ENCODE measurements around the gene MACROH2A1. TPM values are rescaled to one million over a fixed set of nuclear protein-coding genes. Genes with fewer than 3 reads are reported as not detected.

Gene MACROH2A1
- total RNA-seq: 190 TPM

DNA sequence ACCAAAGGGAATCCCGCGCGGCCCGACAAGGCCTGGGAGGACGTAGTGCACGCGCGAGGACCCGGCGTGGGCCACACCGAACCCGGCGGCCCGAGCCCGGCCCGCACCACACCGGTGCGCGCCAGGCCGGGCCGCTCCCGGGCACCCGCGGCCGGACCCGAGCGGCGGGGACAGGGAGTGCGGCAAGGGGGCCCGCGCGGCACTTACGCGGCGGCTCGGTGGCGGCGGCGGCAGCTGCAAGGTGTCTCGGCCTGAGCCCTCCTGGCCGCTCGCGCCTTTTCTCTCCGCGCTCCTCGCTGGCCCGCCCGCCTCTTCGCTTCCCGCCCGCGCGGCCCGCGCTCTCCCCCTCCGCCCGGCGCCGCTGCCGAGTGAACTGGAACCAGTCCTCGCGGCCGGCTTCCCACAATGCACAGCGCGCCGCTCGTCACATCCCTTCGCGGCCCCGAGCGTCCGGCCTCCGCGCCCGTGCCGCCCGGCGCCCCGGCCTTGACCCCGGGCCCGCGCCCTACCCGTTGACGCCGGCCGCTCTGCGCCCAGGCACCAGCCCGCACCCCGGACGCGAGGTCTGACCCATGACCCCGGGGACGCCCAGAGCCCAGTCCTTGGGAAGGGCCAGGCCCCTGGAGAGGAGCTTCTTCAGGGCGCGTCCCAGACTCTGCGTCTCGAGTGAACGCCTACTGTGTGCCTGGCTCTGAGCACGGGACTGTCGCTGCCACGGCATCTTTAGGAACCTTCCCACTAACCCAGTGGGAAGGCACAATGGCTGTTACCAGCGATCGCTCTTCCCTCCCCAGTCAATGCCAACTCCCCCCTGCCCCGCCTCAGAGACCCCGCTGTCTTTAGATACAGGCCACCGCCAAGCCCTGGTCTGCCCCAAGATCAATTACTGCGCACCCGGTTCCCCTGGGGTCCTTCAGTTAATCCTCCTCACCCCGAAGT lies at the start of gene MACROH2A1:
MACROH2A1 (minus strand) TSS at position 377 of the 939 bp plus-strand sequence. CDS start 10,138 bp downstream, outside the sequence.
- H3K36me3 ChIP-seq: no peaks in the 10 kb centered on the region
- no peak for DNase-seq (ENCODE audit: extremely low spot score in 2 of 2)
- peak in 1 of 2 donors; percentile 73 for TF ChIP-seq POLR2A (IDR thresholded peaks at IDR 0.05)
- TF ChIP-seq, protein P1, sequence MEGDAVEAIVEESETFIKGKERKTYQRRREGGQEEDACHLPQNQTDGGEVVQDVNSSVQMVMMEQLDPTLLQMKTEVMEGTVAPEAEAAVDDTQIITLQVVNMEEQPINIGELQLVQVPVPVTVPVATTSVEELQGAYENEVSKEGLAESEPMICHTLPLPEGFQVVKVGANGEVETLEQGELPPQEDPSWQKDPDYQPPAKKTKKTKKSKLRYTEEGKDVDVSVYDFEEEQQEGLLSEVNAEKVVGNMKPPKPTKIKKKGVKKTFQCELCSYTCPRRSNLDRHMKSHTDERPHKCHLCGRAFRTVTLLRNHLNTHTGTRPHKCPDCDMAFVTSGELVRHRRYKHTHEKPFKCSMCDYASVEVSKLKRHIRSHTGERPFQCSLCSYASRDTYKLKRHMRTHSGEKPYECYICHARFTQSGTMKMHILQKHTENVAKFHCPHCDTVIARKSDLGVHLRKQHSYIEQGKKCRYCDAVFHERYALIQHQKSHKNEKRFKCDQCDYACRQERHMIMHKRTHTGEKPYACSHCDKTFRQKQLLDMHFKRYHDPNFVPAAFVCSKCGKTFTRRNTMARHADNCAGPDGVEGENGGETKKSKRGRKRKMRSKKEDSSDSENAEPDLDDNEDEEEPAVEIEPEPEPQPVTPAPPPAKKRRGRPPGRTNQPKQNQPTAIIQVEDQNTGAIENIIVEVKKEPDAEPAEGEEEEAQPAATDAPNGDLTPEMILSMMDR (IDR thresholded peaks at IDR 0.05): no peak
- peak in 1 of 2 donors; percentile 46 for TF ChIP-seq POLR2AphosphoS5 (IDR thresholded peaks at IDR 0.05; ENCODE audit: insufficient read depth in 1 of 2, low read depth in 1 of 2)
- H3K9me3 ChIP-seq: no peaks in the 10 kb centered on the region
- peak within 1 kb of the TSS; percentile 65 to 90 for H3K4me3 ChIP-seq
- peaks cover 50% of the 10 kb centered on the region for H3K4me1 ChIP-seq
- H3K27ac ChIP-seq: peak within 1 kb of the TSS; percentile 82
- H3K27me3 ChIP-seq: no peaks in the 10 kb centered on the region
- intact Hi-C loops (cut with DNase I): no loop called here

DNA sequence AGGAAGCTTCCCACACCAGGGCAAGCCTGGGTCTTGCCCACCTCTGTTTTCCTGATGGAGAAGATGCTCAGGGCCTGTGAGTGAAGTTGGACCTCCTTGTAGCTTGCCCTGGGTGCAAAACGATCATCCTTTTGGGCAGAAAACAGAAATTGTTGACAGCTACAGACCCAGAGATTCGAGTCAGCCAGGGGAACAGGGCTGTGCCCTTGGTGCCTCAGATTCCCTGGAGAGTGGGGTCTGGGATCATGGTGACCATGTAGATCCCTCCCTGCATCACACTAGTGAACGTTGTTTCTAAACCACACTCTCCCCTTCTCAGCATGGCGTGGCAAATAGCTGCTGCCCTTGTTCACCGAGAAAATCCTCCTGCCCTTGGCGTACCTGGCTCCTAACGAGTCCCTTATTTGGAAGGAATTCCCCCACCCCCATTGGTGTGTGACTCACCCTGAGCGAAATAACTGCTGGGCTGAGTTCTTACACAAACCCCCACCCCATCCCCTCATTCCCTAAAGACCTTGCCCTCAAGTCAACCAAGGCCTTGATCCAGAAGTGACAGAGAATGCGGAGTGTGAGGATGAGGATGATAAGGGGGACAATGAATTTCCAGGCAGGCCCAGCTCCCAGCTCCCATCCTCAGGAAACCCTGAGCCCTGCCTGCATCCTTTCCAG lies 49.2 kb upstream of the MACROH2A1 start:
- Histone ChIP-seq H3K4me3 (no peak overlapping the region), H3K27ac (no peak overlapping the region), H3K4me1 (no peaks in the 10 kb centered on the region), H3K36me3 (no peaks in the 10 kb centered on the region), H3K9me3 (no peaks in the 10 kb centered on the region), H3K27me3 (no peaks in the 10 kb centered on the region)
- TF ChIP-seq POLR2A (IDR thresholded peaks at IDR 0.05) (no peak), POLR2AphosphoS5 (IDR thresholded peaks at IDR 0.05; ENCODE audit: insufficient read depth in 1 of 2, low read depth in 1 of 2) (no peak)
- TF ChIP-seq, protein P1 (IDR thresholded peaks at IDR 0.05): no peak
- intact Hi-C loops (cut with DNase I): no loop called here
- no peak for DNase-seq (ENCODE audit: extremely low spot score in 2 of 2)

DNA sequence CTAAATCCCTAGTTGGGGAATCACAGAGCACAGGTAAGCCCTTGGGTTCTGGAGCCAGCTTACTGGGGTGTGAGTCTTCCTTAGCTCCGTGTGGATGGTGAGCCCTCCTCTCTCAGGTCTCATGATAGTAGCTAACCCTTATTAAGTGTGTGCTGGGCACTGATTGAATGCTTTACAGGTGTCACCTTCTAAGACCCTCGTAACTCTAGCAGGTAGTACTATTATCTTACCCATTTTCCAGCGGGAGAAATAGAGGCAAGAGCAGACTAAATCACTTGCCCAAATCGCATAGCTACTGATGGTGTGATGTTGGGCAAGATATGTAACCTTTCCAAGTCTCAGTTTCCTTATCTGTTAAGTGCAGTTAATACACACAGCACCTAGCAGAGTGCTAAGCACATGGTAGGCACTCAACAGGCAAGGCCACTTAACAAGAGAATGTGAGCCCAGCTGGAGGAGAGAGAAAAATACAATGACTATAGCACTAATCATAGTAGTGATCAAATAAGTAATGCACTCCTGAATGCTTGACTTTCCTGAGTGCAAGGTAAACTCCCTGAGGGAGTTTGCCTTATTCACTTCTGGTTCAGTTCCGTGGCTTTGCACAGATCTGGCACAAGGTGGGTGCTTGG lies 48.4 kb upstream of the MACROH2A1 start, which contains the start of gene DCANP1:
DCANP1 (minus strand) TSS at position 51 of the 632 bp plus-strand sequence. CDS start 240 bp downstream, outside the sequence.
- no peaks in the 10 kb centered on the region for H3K27me3 ChIP-seq
- TF ChIP-seq POLR2A (IDR thresholded peaks at IDR 0.05): no peak
- TF ChIP-seq, protein P1 (IDR thresholded peaks at IDR 0.05): no peak
- no peak for TF ChIP-seq POLR2AphosphoS5 (IDR thresholded peaks at IDR 0.05; ENCODE audit: insufficient read depth in 1 of 2, low read depth in 1 of 2)
- no peaks in the 10 kb centered on the region for H3K9me3 ChIP-seq
- no peak within 1 kb of the TSS for H3K4me3 ChIP-seq
- H3K4me1 ChIP-seq: no peaks in the 10 kb centered on the region
- DNase-seq (ENCODE audit: extremely low spot score in 2 of 2): no peak
- no peaks in the 10 kb centered on the region for H3K36me3 ChIP-seq
- intact Hi-C loops (cut with DNase I): no loop called here
- H3K27ac ChIP-seq: no peak within 1 kb of the TSS

DNA sequence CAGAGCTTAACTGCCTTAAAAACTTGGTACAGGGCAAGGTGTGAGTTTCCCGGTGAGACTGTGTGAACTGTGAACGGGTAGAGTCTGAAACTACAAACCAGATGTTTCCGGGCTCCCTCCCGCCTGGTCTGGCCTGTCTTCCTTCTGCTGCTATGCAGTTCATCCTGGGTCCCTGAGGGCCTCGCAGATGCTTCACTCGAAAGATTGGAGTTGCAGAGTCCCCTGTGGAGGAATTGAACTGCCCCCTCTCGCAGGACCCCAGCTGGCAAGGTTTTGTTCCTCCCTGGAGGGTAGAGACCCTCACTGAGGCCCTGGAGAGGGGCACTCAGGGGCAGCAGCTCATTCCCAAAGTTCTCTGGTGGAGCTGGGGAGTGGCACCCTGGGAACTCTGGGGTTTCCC lies 47.6 kb upstream of the MACROH2A1 start:
- Histone ChIP-seq H3K9me3 (no peaks in the 10 kb centered on the region), H3K36me3 (no peaks in the 10 kb centered on the region), H3K27me3 (no peaks in the 10 kb centered on the region), H3K27ac (no peak overlapping the region), H3K4me3 (no peak overlapping the region), H3K4me1 (no peaks in the 10 kb centered on the region)
- TF ChIP-seq, protein P1 (IDR thresholded peaks at IDR 0.05): no peak
- TF ChIP-seq POLR2AphosphoS5 (IDR thresholded peaks at IDR 0.05; ENCODE audit: insufficient read depth in 1 of 2, low read depth in 1 of 2) (no peak), POLR2A (IDR thresholded peaks at IDR 0.05) (no peak)
- intact Hi-C loops (cut with DNase I): no loop called here
- DNase-seq (ENCODE audit: extremely low spot score in 2 of 2): no peak

Data from vagina (tissue), 2 donors.